Hepatocyte (in vitro differentiated cells): Measurements from ENCODE around the gene DBH. TPM values are rescaled to one million over a fixed set of nuclear protein-coding genes. Genes with fewer than 3 reads are reported as not detected.

Experiments used
- DNase-seq: peaks from one replicate; pipeline ENCODE4 v3.0.0-alpha.2; 2016; ENCODE audit warnings: low spot score
- H2AFZ ChIP-seq: fragments of 200-600 bp; sonication (generic); 2 replicates; pipeline ENCODE4 v1.6.0; 2016; ENCODE audit warnings: antibody characterized with exemption, mild to moderate bottlenecking
- H3K27ac ChIP-seq: fragments of 200-600 bp; sonication (generic); 2 replicates; pipeline ENCODE4 v1.5.1; 2016; ENCODE audit warnings: mild to moderate bottlenecking
- H3K27me3 ChIP-seq: fragments of 200-600 bp; sonication (generic); 2 replicates; pipeline ENCODE4 v1.6.1; 2016
- H3K36me3 ChIP-seq: fragments of 200-600 bp; sonication (generic); replicated peaks from 2 replicates; pipeline ENCODE4 v1.5.1; 2016; ENCODE audit warnings: low read depth; ENCODE audit not compliant: insufficient read depth
- H3K4me1 ChIP-seq: fragments of 200-600 bp; sonication (generic); 2 replicates; pipeline ENCODE4 v1.5.1; 2016; ENCODE audit warnings: mild to moderate bottlenecking, moderate library complexity; ENCODE audit not compliant: insufficient read depth
- H3K4me2 ChIP-seq: fragments of 200-600 bp; sonication (generic); 2 replicates; pipeline ENCODE4 v1.6.0; 2016
- H3K4me3 ChIP-seq: fragments of 200-600 bp; sonication (generic); 2 replicates; pipeline ENCODE4 v1.5.1; 2016; ENCODE audit warnings: mild to moderate bottlenecking
- H3K79me2 ChIP-seq: fragments of 200-600 bp; sonication (generic); 2 replicates; pipeline ENCODE4 v1.6.0; 2017; ENCODE audit warnings: mild to moderate bottlenecking
- H3K9me2 ChIP-seq: fragments of 200-600 bp; sonication (generic); replicated peaks from 2 replicates; pipeline ENCODE4 v1.6.0; 2017; ENCODE audit warnings: mild to moderate bottlenecking; ENCODE audit not compliant: insufficient read depth
- H3K9me3 ChIP-seq: fragments of 200-600 bp; sonication (generic); 2 replicates; pipeline ENCODE4 v1.5.1; 2016; ENCODE audit warnings: low read depth, mild to moderate bottlenecking
- H4K20me1 ChIP-seq: fragments of 200-600 bp; sonication (generic); 2 replicates; pipeline ENCODE4 v1.6.0; 2016; ENCODE audit warnings: mild to moderate bottlenecking; ENCODE audit not compliant: insufficient read depth, poor library complexity, severe bottlenecking
- CTCF ChIP-seq: fragments of 200-600 bp; sonication (generic); IDR thresholded peaks from 2 replicates; pipeline ENCODE4 v1.5.1; 2016; ENCODE audit warnings: antibody characterized with exemption, mild to moderate bottlenecking; ENCODE audit not compliant: poor library complexity
- EZH2 ChIP-seq: fragments of 200-600 bp; sonication (generic); IDR thresholded peaks from 2 replicates; pipeline ENCODE4 v1.6.1; 2016; ENCODE audit warnings: antibody characterized with exemption, mild to moderate bottlenecking, borderline replicate concordance
- EZH2phosphoT487 ChIP-seq: fragments of 200-600 bp; sonication (generic); IDR thresholded peaks from one replicate; pipeline ENCODE4 v1.6.1; 2018; ENCODE audit warnings: antibody characterized with exemption, mild to moderate bottlenecking, low read depth, moderate library complexity; ENCODE audit not compliant: unreplicated experiment, severe bottlenecking
- WGBS: methylation state at CpG from one replicate; pipeline ENCODE4 v1.1.6; 2016; ENCODE audit warnings: low lambda C conversion rate; ENCODE audit errors: missing lambda C conversion rate; 5-methylcytosine and 5-hydroxymethylcytosine counted together
- polyA plus RNA-seq: library from polyadenylated mRNA; unstranded; fragments of >200 nt; fragmentation: Nextera tagmentation; extraction: Ambion mirVana; gene quantifications from 2 replicates; pipeline ENCODE4 v1.2.1, GENCODE V29; 2016
- total RNA-seq: library from RNA; depleted of rRNA; stranded (reverse); fragments of >200 nt; gene quantifications from 2 replicates; pipeline ENCODE4 v1.2.3, GENCODE V29; 2014

Gene DBH
- total and polyA plus RNA-seq, 2 experiments from 2014 or later = 0.44 TPM; not detected in 1

DNA sequence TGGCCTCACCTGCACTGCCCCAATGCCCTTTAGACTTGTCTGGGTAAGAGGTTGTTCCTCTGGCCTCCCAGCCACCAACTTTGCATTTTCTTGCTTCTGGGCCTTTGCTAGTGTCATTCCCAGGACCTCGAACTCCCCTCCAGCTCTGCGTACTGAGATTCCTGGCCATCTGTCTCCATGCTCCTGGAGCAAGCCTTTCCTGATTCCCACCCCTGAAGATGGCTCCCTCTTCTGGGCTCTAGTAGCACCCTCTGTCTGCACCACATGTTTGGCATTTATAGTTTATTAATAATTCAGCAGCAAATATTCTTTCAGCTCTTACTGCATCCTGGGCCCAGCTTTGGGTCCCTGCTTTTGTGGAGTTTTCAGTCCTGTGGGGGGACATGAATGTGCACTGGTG is 41.9 kb upstream of the DBH start:
- no peaks in the 10 kb centered on the region for H3K79me2 ChIP-seq
- H2AFZ ChIP-seq = no peak overlapping the region
- H3K4me1 ChIP-seq = no peaks in the 10 kb centered on the region
- WGBS = 93% methylated on average over 2 of the region's 2 CpGs
- H4K20me1 ChIP-seq = no peaks in the 10 kb centered on the region
- DNase-seq = no peak
- TF ChIP-seq CTCF (no peak), EZH2phosphoT487 (no peak), EZH2 (no peak)
- no peak overlapping the region for H3K4me3 ChIP-seq
- no peaks in the 10 kb centered on the region for H3K27me3 ChIP-seq
- no peak overlapping the region for H3K4me2 ChIP-seq
- H3K9me3 ChIP-seq = peaks cover 6% of the 10 kb centered on the region
- H3K36me3 ChIP-seq = no peaks in the 10 kb centered on the region
- no peak overlapping the region for H3K27ac ChIP-seq
- no peaks in the 10 kb centered on the region for H3K9me2 ChIP-seq

GRCh38 chr9:133595910-133596309 is 40.3 kb upstream of the DBH start:
- Histone ChIP-seq H4K20me1 (no peaks in the 10 kb centered on the region), H3K4me1 (no peaks in the 10 kb centered on the region), H3K79me2 (no peaks in the 10 kb centered on the region), H3K9me2 (no peaks in the 10 kb centered on the region), H3K4me3 (no peak overlapping the region), H2AFZ (no peak overlapping the region), H3K9me3 (peaks cover 6% of the 10 kb centered on the region), H3K27ac (no peak overlapping the region), H3K4me2 (no peak overlapping the region), H3K36me3 (no peaks in the 10 kb centered on the region), H3K27me3 (no peaks in the 10 kb centered on the region)
- TF ChIP-seq EZH2 (no peak), EZH2phosphoT487 (no peak), CTCF (no peak)
- WGBS = 88% methylated on average over 4 of the region's 8 CpGs
- no peak for DNase-seq

GRCh38 chr9:133597316-133597957 is 38.7 kb upstream of the DBH start:
- Histone ChIP-seq H4K20me1 (no peaks in the 10 kb centered on the region), H3K79me2 (no peaks in the 10 kb centered on the region), H3K4me1 (no peaks in the 10 kb centered on the region), H3K4me3 (no peak overlapping the region), H3K9me3 (peaks cover 6% of the 10 kb centered on the region), H3K4me2 (no peak overlapping the region), H3K27me3 (no peaks in the 10 kb centered on the region), H3K36me3 (no peaks in the 10 kb centered on the region), H2AFZ (no peak overlapping the region), H3K9me2 (no peaks in the 10 kb centered on the region), H3K27ac (no peak overlapping the region)
- DNase-seq = no peak
- 85% methylated on average over 7 of the region's 7 CpGs for whole genome bisulfite sequencing
- TF ChIP-seq EZH2 = no peak
- no peak for TF ChIP-seq EZH2phosphoT487
- TF ChIP-seq CTCF = no peak

DNA sequence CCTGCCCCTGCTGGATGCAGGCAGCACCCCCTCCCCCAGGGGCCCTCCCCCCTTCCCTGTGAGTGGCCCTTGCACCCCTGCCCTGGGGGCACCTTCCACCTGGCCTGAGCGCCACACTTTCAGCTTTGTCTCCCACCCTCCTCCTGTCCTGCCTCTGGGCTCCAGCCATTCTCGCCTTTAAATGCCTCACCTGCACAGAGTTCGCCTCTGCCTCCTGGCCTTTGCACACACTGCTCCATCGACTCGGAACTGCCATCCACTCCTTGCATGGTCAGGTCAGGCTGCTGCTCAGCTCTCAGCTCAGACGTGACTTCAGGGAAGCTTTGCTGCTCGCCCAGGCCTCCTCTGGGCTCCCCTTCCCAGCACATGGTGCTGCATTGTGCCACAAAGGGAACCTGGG is 37.2 kb upstream of the DBH start:
- 81% methylated on average over 7 of the region's 7 CpGs for WGBS
- H3K36me3 ChIP-seq = no peaks in the 10 kb centered on the region
- no peaks in the 10 kb centered on the region for H3K9me2 ChIP-seq
- DNase-seq = no peak
- H3K4me2 ChIP-seq = no peak overlapping the region
- no peaks in the 10 kb centered on the region for H3K27me3 ChIP-seq
- no peak overlapping the region for H3K4me3 ChIP-seq
- TF ChIP-seq EZH2 (no peak), CTCF (no peak), EZH2phosphoT487 (no peak)
- H3K4me1 ChIP-seq = no peaks in the 10 kb centered on the region
- H3K79me2 ChIP-seq = no peaks in the 10 kb centered on the region
- H3K27ac ChIP-seq = no peak overlapping the region
- no peaks in the 10 kb centered on the region for H4K20me1 ChIP-seq
- H2AFZ ChIP-seq = no peak overlapping the region
- peaks cover 6% of the 10 kb centered on the region for H3K9me3 ChIP-seq
